HG02798 (cell line): ENCODE results near the gene ACTL7A.

ENCODE experiments used
- ATAC-seq: cut with Tn5 transposase; IDR thresholded peaks from one replicate; pipeline ENCODE4 v1.9.1; 2021; ENCODE audit warnings: mild to moderate bottlenecking; ENCODE audit not compliant: unreplicated experiment, poor library complexity

ACTL7A gene

GRCh38 chr9:108910914-108911313 is 48.8 kb downstream of the ACTL7A start:
- no peak for ATAC-seq

GRCh38 chr9:108911820-108912219 is 49.8 kb downstream of the ACTL7A start:
- no peak for ATAC-seq
